Measurements from ENCODE around the gene NBAS.

GRCh38 chr2:15260196-15260595 is 300.9 kb downstream of the NBAS start:
- TF ChIP-seq CTCF (IDR thresholded peaks at IDR 0.05) (no peak), USF1 (IDR thresholded peaks at IDR 0.05; ENCODE audit: borderline replicate concordance, low read depth) (no peak), TAF1 (IDR thresholded peaks at IDR 0.05; ENCODE audit: borderline replicate concordance, low read depth, low read length) (no peak), POLR2AphosphoS5 (IDR thresholded peaks at IDR 0.05; ENCODE audit: low read depth, low read length) (no peak), SMC3 (IDR thresholded peaks at IDR 0.05; ENCODE audit: low read depth, low read length) (no peak), REST (IDR thresholded peaks at IDR 0.05; ENCODE audit: low read depth, low read length) (no peak), RFX5 (IDR thresholded peaks at IDR 0.05; ENCODE audit: low read length) (no peak)

Data from SK-N-SH (cell line).